Measurements from ENCODE around the gene GPR152. TPM values are rescaled to one million over a fixed set of nuclear protein-coding genes. Genes with fewer than 3 reads are reported as not detected.
"Not testable (repeated sequence)": the region's sequence is repeated elsewhere in the genome, so short reads cannot be mapped to it uniquely, and the experiment has no call there.

Gene GPR152
- total RNA-seq, 1 experiment from 2014 or later, result not detected

GRCh38 chr11:67415501-67416304 is 36.8 kb downstream of the GPR152 start, which contains the start of gene CARNS1:
Gene CARNS1, plus strand, starts transcription at chr11:67415678. Its CDS starts 522 bp downstream, at chr11:67416200.
- no peak for DNase-seq (ENCODE audit: low spot score)
- in situ Hi-C loops (cut with HindIII; ENCODE audit: low sequenced_read_pairs), result no loop called here

GRCh38 chr11:67413266-67413849 is 39.2 kb downstream of the GPR152 start:
- in situ Hi-C loops (cut with HindIII; ENCODE audit: low sequenced_read_pairs), result no loop called here
- DNase-seq (ENCODE audit: low spot score), result no peak

- in situ Hi-C loops (cut with HindIII; ENCODE audit: low sequenced_read_pairs), result no loop called here
- no peak for DNase-seq (ENCODE audit: low spot score)
Measured at GRCh38 chr11:67412495-67413179, 39.9 kb downstream of the GPR152 start.

GRCh38 chr11:67411785-67412152 is 40.8 kb downstream of the GPR152 start:
- no peak for DNase-seq (ENCODE audit: low spot score)
- in situ Hi-C loops (cut with HindIII; ENCODE audit: low sequenced_read_pairs), result no loop called here

- in situ Hi-C loops (cut with HindIII; ENCODE audit: low sequenced_read_pairs), result no loop called here
- DNase-seq (ENCODE audit: low spot score), result no peak
Measured at GRCh38 chr11:67410984-67411784, 41.3 kb downstream of the GPR152 start.

- in situ Hi-C loops (cut with HindIII; ENCODE audit: low sequenced_read_pairs), result no loop called here
- DNase-seq (ENCODE audit: low spot score), result no peak
Measured at GRCh38 chr11:67410369-67410831, 42.1 kb downstream of the GPR152 start.

- no peak for DNase-seq (ENCODE audit: low spot score)
- in situ Hi-C loops (cut with HindIII; ENCODE audit: low sequenced_read_pairs), result no loop called here
Measured at GRCh38 chr11:67409781-67410368, 42.7 kb downstream of the GPR152 start.

- in situ Hi-C loops (cut with HindIII; ENCODE audit: low sequenced_read_pairs), result no loop called here
- no peak for DNase-seq (ENCODE audit: low spot score)
Measured at GRCh38 chr11:67409261-67409666, 43.3 kb downstream of the GPR152 start.

GRCh38 chr11:67408437-67409200 is 43.9 kb downstream of the GPR152 start:
- in situ Hi-C loops (cut with HindIII; ENCODE audit: low sequenced_read_pairs), result no loop called here
- DNase-seq (ENCODE audit: low spot score), result no peak

- DNase-seq (ENCODE audit: low spot score), result no peak
- in situ Hi-C loops (cut with HindIII; ENCODE audit: low sequenced_read_pairs), result no loop called here
Measured at GRCh38 chr11:67407688-67408163, 44.8 kb downstream of the GPR152 start.

GRCh38 chr11:67406969-67407687 is 45.4 kb downstream of the GPR152 start:
- DNase-seq (ENCODE audit: low spot score), result no peak
- in situ Hi-C loops (cut with HindIII; ENCODE audit: low sequenced_read_pairs), result no loop called here

GRCh38 chr11:67406420-67406968 is 46.0 kb downstream of the GPR152 start:
- in situ Hi-C loops (cut with HindIII; ENCODE audit: low sequenced_read_pairs), result no loop called here
- DNase-seq (ENCODE audit: low spot score), result no peak

GRCh38 chr11:67405688-67406339 is 46.7 kb downstream of the GPR152 start:
- in situ Hi-C loops (cut with HindIII; ENCODE audit: low sequenced_read_pairs), result no loop called here
- DNase-seq (ENCODE audit: low spot score), result no peak

GRCh38 chr11:67405196-67405567 is 47.3 kb downstream of the GPR152 start:
- no peak for DNase-seq (ENCODE audit: low spot score)
- in situ Hi-C loops (cut with HindIII; ENCODE audit: low sequenced_read_pairs), result no loop called here

- in situ Hi-C loops (cut with HindIII; ENCODE audit: low sequenced_read_pairs), result no loop called here
Measured at GRCh38 chr11:67404515-67405195, 47.9 kb downstream of the GPR152 start.

GRCh38 chr11:67403085-67403484 is 49.4 kb downstream of the GPR152 start:
- in situ Hi-C loops (cut with HindIII; ENCODE audit: low sequenced_read_pairs); DNase-seq (ENCODE audit: low spot score): not testable (repeated sequence)

More at GRCh38 chr11:67404515-67405195, 47.9 kb downstream of the GPR152 start:
- no peak for DNase-seq (ENCODE audit: low spot score)

All from G401 (cell line).